HEK293T (cell line): ENCODE results near the gene CD81.

ENCODE experiments used
- BHLHE40 ChIP-seq: fragments of 450-650 bp; IDR thresholded peaks from 2 replicates; pipeline ENCODE4 v1.6.1; 2016; ENCODE audit warnings: mild to moderate bottlenecking, moderate library complexity, borderline replicate concordance
- FOXM1 ChIP-seq: fragments of 450-650 bp; IDR thresholded peaks from 2 replicates; pipeline ENCODE4 v1.6.1; 2017; ENCODE audit warnings: mild to moderate bottlenecking, borderline replicate concordance
- HDGF ChIP-seq: fragments of 450-650 bp; IDR thresholded peaks from 2 replicates; pipeline ENCODE4 v1.6.1; 2017; ENCODE audit warnings: antibody characterized with exemption, borderline replicate concordance
- SP1 ChIP-seq: fragments of 450-650 bp; IDR thresholded peaks from 2 replicates; pipeline ENCODE4 v1.6.1; 2017

GRCh38 chr11:2390725-2391151 is 13.6 kb downstream of the CD81 start:
- TF ChIP-seq SP1, result no peak
- no peak for TF ChIP-seq BHLHE40
- no peak for TF ChIP-seq FOXM1
- TF ChIP-seq HDGF, result no peak
